H1 (cell line): ENCODE results near the gene MKI67. TPM values are rescaled to one million over a fixed set of nuclear protein-coding genes. Genes with fewer than 3 reads are reported as not detected.

ENCODE experiments used
- CTCF ChIA-PET: fragments of 300-600 bp; sonication (Branson Sonifier 250); formaldehyde crosslinking; loops from one replicate; lab custom pipeline; 2021; ENCODE audit not compliant: partially characterized antibody; lab: Charles Lee
- POLR2A ChIA-PET: fragments of 300-600 bp; sonication (Branson Sonifier 250); formaldehyde crosslinking; loops from one replicate; lab custom pipeline; 2021; ENCODE audit warnings: inconsistent platforms; ENCODE audit not compliant: partially characterized antibody; lab: Charles Lee
- DNase-seq, 2 experiments: peaks; one replicate each; pipeline versions ENCODE4 v3.0.0 to v3.0.0-alpha.2; 2010 to 2022; ENCODE audit warnings: low spot score in 2 of 2, low read depth in 1 of 2, mixed read lengths in 1 of 2
- FAIRE-seq: peaks from 2 replicates; lab custom pipeline; 2011; peaks lifted over from hg19 to GRCh38; lab: Jason Lieb, UNC
- H2AFZ ChIP-seq: 2 replicates; pipeline ENCODE4 v1.8.1; 2012; ENCODE audit warnings: low read length, inconsistent platforms
- H2AK5ac ChIP-seq: 2 replicates; pipeline ENCODE4 v1.6.1; 2013; ENCODE audit warnings: low read depth, low read length
- H2BK120ac ChIP-seq: replicated peaks from 2 replicates; pipeline ENCODE3; 2013; ENCODE audit warnings: low read depth, low read length, inconsistent platforms
- H2BK12ac ChIP-seq: 2 replicates; pipeline ENCODE4 v1.6.1; 2013; ENCODE audit warnings: low read depth, low read length
- H2BK15ac ChIP-seq: 2 replicates; pipeline ENCODE4 v1.6.1; 2013; ENCODE audit warnings: low read length
- H2BK20ac ChIP-seq: 2 replicates; pipeline ENCODE4 v1.6.1; 2013; ENCODE audit warnings: low read length
- H2BK5ac ChIP-seq: 2 replicates; pipeline ENCODE4 v1.6.1; 2013; ENCODE audit warnings: low read depth, low read length
- H3K14ac ChIP-seq: 2 replicates; pipeline ENCODE4 v1.6.1; 2013; ENCODE audit warnings: inconsistent platforms; ENCODE audit not compliant: insufficient read length
- H3K18ac ChIP-seq: 2 replicates; pipeline ENCODE4 v1.6.1; 2013; ENCODE audit warnings: low read length; ENCODE audit errors: extremely low read depth
- H3K23ac ChIP-seq: 2 replicates; pipeline ENCODE4 v1.6.1; 2013; ENCODE audit warnings: inconsistent platforms; ENCODE audit not compliant: insufficient read length
- H3K23me2 ChIP-seq: 2 replicates; pipeline ENCODE4 v1.6.1; 2013; ENCODE audit warnings: low read depth, low read length
- H3K27ac ChIP-seq: 2 replicates; pipeline ENCODE4 v1.6.1; 2011; ENCODE audit warnings: low read depth, low read length, inconsistent platforms
- H3K27me3 ChIP-seq, 4 experiments: replicated peaks in 1 of 4; 1 replicate in 1 of 4; 2 replicates in 3 of 4; pipeline versions ENCODE4 v1.6.1 to v1.8.1; 2011 to 2013; ENCODE audit warnings: low read length in 3 of 4, mild to moderate bottlenecking in 3 of 4, inconsistent platforms in 2 of 4, mixed read lengths in 2 of 4, moderate library complexity in 1 of 4; ENCODE audit not compliant: control insufficient read depth in 3 of 4, insufficient read depth in 3 of 4; ENCODE audit errors: extremely low read depth in 1 of 4
- H3K36me3 ChIP-seq, 4 experiments: 2 replicates each; pipeline versions ENCODE4 v1.6.1 to v1.8.1; 2011 to 2013; ENCODE audit warnings: mild to moderate bottlenecking in 4 of 4, low read length in 3 of 4, moderate library complexity in 2 of 4, control low read depth in 1 of 4, inconsistent platforms in 1 of 4; ENCODE audit not compliant: insufficient read depth in 4 of 4, control insufficient read depth in 2 of 4
- H3K4ac ChIP-seq: replicated peaks from 2 replicates; pipeline ENCODE3; 2013; ENCODE audit warnings: low read length, low read depth, mixed read lengths, inconsistent platforms; ENCODE audit not compliant: insufficient read length
- H3K4me1 ChIP-seq, 4 experiments: replicated peaks in 1 of 4; 1 replicate in 1 of 4; 2 replicates in 3 of 4; pipeline versions ENCODE4 v1.6.1 to v1.8.1; 2011 to 2013; ENCODE audit warnings: low read length in 3 of 4, inconsistent platforms in 2 of 4, mixed read lengths in 1 of 4; ENCODE audit not compliant: insufficient read depth in 4 of 4, control insufficient read depth in 3 of 4
- H3K4me2 ChIP-seq, 2 experiments: 2 replicates each; pipeline versions ENCODE4 v1.6.1 to v1.8.1; 2011 to 2013; ENCODE audit warnings: low read depth in 2 of 2, low read length in 2 of 2, control low read depth in 1 of 2, inconsistent platforms in 1 of 2, mild to moderate bottlenecking in 1 of 2; ENCODE audit not compliant: insufficient read depth in 1 of 2
- H3K4me3 ChIP-seq, 4 experiments: fragments of 200-600, 300-600 bp in 1 of 4; sonication (generic), shearing (Covaris generic), sonication (Bioruptor Twin) in 1 of 4; 2 replicates each; pipeline versions ENCODE4 v1.5.1 to v1.8.1; 2011 to 2016; ENCODE audit warnings: low read length in 4 of 4, low read depth in 3 of 4, control low read depth in 2 of 4, inconsistent platforms in 2 of 4, mild to moderate bottlenecking in 2 of 4, mixed read lengths in 1 of 4, moderate library complexity in 1 of 4; ENCODE audit not compliant: insufficient read depth in 2 of 4; ENCODE audit errors: extremely low read depth in 1 of 4
- H3K56ac ChIP-seq: replicated peaks from 2 replicates; pipeline ENCODE3; 2013; ENCODE audit warnings: low read depth, mild to moderate bottlenecking, mixed read lengths, low read length, inconsistent platforms; ENCODE audit not compliant: insufficient read length
- H3K79me1 ChIP-seq: 2 replicates; pipeline ENCODE4 v1.6.1; 2013; ENCODE audit warnings: low read depth, low read length, control low read depth
- H3K79me2 ChIP-seq, 2 experiments: 2 replicates each; pipeline versions ENCODE4 v1.6.1 to v1.8.1; 2012 to 2013; ENCODE audit warnings: low read length in 2 of 2, mild to moderate bottlenecking in 2 of 2, inconsistent platforms in 1 of 2; ENCODE audit not compliant: insufficient read depth in 2 of 2, control insufficient read depth in 1 of 2
- H3K9ac ChIP-seq, 4 experiments: replicated peaks in 1 of 4; 1 replicate in 1 of 4; 2 replicates in 3 of 4; pipeline versions ENCODE4 v1.6.1 to v1.8.1; 2011 to 2013; ENCODE audit warnings: low read depth in 3 of 4, low read length in 3 of 4, control low read depth in 2 of 4, mild to moderate bottlenecking in 2 of 4, moderate library complexity in 2 of 4, inconsistent platforms in 1 of 4; ENCODE audit errors: extremely low read depth in 1 of 4
- H3K9me3 ChIP-seq, 2 experiments: 2 replicates each; pipeline versions ENCODE4 v1.6.1 to v1.8.1; 2012 to 2013; ENCODE audit warnings: mild to moderate bottlenecking in 2 of 2, moderate library complexity in 2 of 2, control low read depth in 1 of 2, inconsistent platforms in 1 of 2, low read depth in 1 of 2, low read length in 1 of 2, mixed read lengths in 1 of 2; ENCODE audit not compliant: insufficient read depth in 2 of 2
- H4K20me1 ChIP-seq, 2 experiments: replicated peaks in 1 of 2; 2 replicates each; pipeline versions ENCODE3 to v1.8.1; 2011 to 2013; ENCODE audit warnings: inconsistent platforms in 2 of 2, low read length in 2 of 2, mild to moderate bottlenecking in 1 of 2; ENCODE audit not compliant: insufficient read depth in 2 of 2, control insufficient read depth in 1 of 2
- H4K5ac ChIP-seq: 2 replicates; pipeline ENCODE4 v1.6.1; 2013; ENCODE audit warnings: low read length, low read depth, mixed read lengths, inconsistent platforms; ENCODE audit not compliant: insufficient read length
- H4K8ac ChIP-seq: 2 replicates; pipeline ENCODE4 v1.8.0; 2013; ENCODE audit warnings: mild to moderate bottlenecking, moderate library complexity, low read length, inconsistent platforms; ENCODE audit not compliant: insufficient read depth; ENCODE audit errors: extremely low read depth
- H4K91ac ChIP-seq: replicated peaks from 2 replicates; pipeline ENCODE3; 2013; ENCODE audit warnings: low read length, mixed read lengths, inconsistent platforms; ENCODE audit not compliant: insufficient read length
- TCF12 ChIP-seq: IDR thresholded peaks from 2 replicates; pipeline ENCODE4 v1.6.1; 2011; ENCODE audit warnings: low read depth, mild to moderate bottlenecking, low read length
- YY1 ChIP-seq: IDR thresholded peaks from 2 replicates; pipeline ENCODE4 v1.6.1; 2011; ENCODE audit warnings: low read depth, mild to moderate bottlenecking, low read length
- WGBS, 2 experiments: shearing (Covaris generic) in 1 of 2; methylation state at CpG; one replicate each; pipeline versions ENCODE4 v1.1.6 to v1.1.7; 2013 to 2015; ENCODE audit warnings: low lambda C conversion rate in 2 of 2, mixed read lengths in 2 of 2, inconsistent platforms in 1 of 2, low coverage in 1 of 2, missing lambda C conversion rate in 1 of 2; ENCODE audit not compliant: insufficient replicate concordance in 2 of 2, insufficient coverage in 1 of 2, insufficient read length in 1 of 2; ENCODE audit errors: extremely low coverage in 1 of 2, missing lambda C conversion rate in 1 of 2; 5-methylcytosine and 5-hydroxymethylcytosine counted together
- polyA plus RNA-seq, 7 experiments: library from polyadenylated mRNA; depleted of rRNA in 3 of 7; stranded (reverse) in 5 of 7; unstranded in 2 of 7; fragments of >200 nt in 5 of 7; fragments of 200-250 nt in 2 of 7; gene quantifications; 1 replicate in 5 of 7; 2 replicates in 1 of 7; 4 replicates in 1 of 7; pipeline versions ENCODE4 v1.2.1 to v1.2.3, GENCODE V29; 2011 to 2013; ENCODE audit warnings: missing spikeins in 2 of 7, mixed read lengths in 2 of 7
- total RNA-seq: library from RNA; stranded (reverse); fragmentation: NEBNext Ultra II Directional; extraction: Animal tissue kit (Norgen Biotek cat#: 25700); gene quantifications from 2 replicates; pipeline ENCODE4 v1.2.1, GENCODE V29; 2021

Gene MKI67
- total and polyA plus RNA-seq, 2 of the 8 experiments (the other 6 are each of a cell fraction or from before 2014, with no cell fraction given), result 15.8 to 85.1 TPM

- Histone ChIP-seq H2BK15ac (peak overlapping the region; percentile 74; the same call in 1 of the 2 replicates), H2BK120ac (no peak overlapping the region), H3K56ac (peak overlapping the region; percentile 97), H3K9me3 (no peaks in the 10 kb centered on the region), H3K14ac (no peak overlapping the region), H4K91ac (peak overlapping the region; percentile 23), H3K79me2 (no peaks in the 10 kb centered on the region), H2BK12ac (peak overlapping the region; percentile 98; the same call in 1 of the 2 replicates), H3K9ac (peak overlapping the region in 1 of 4 experiments; percentile 32; a peak in 1 of 7 replicates), H3K4me1 (peaks cover 9 to 21% (median 15%) of the 10 kb centered on the region in 4 experiments), H2BK20ac (no peak overlapping the region), H2BK5ac (peak overlapping the region; percentile 75; the same call in 1 of the 2 replicates), H3K4ac (no peak overlapping the region), H2AFZ (no peak overlapping the region), H4K20me1 (peaks cover 0 to 5% of the 10 kb centered on the region in 2 experiments), H4K8ac (no peak overlapping the region; the same call in 1 of the 2 replicates), H3K79me1 (no peaks in the 10 kb centered on the region), H3K23me2 (peaks cover 6% of the 10 kb centered on the region; the same call in 1 of the 2 replicates), H3K4me2 (no peak overlapping the region), H3K27me3 (no peaks in the 10 kb centered on the region), H3K4me3 (no peak overlapping the region), H3K18ac (no peak overlapping the region), H2AK5ac (peak overlapping the region; percentile 100), H3K36me3 (no peaks in the 10 kb centered on the region), H3K27ac (no peak overlapping the region), H4K5ac (no peak overlapping the region), H3K23ac (no peak overlapping the region)
- ChIA-PET CTCF (interaction anchor here (1.6 to 3.1 kb wide), 3 partner anchors 9 to 25 kb away, joined by 5 to 18 read pairs (median 9); no protein-coding TSS in a partner anchor), POLR2A (no interaction called here)
- DNase-seq, result no peak
- FAIRE-seq, result peak; percentile 42
- WGBS, 2 experiments, result 62% methylated on average over 1 of the region's 1 CpG; no CpG with 5 or more reads in 1 of the 2 experiments
- no peak for TF ChIP-seq YY1
- TF ChIP-seq TCF12, result no peak
Observed at GRCh38 chr10:128059982-128060293, 66.3 kb downstream of the MKI67 start.
